H9 (cell line): ENCODE data around the gene MRM1. TPM values are rescaled to one million over a fixed set of nuclear protein-coding genes. Genes with fewer than 3 reads are reported as not detected.

Source experiments
- DNase-seq: peaks from one replicate; pipeline ENCODE4 v3.0.0-alpha.2; 2017
- H2AFZ ChIP-seq: one replicate; pipeline ENCODE4 v1.6.1; 2013; ENCODE audit warnings: mild to moderate bottlenecking, low read length, control low read depth, moderate library complexity
- H2AK5ac ChIP-seq: 2 replicates; pipeline ENCODE4 v1.6.1; 2013; ENCODE audit warnings: low read length, control low read depth, mixed read lengths; ENCODE audit not compliant: insufficient read length
- H2BK120ac ChIP-seq: one replicate; pipeline ENCODE4 v1.6.1; 2013; ENCODE audit warnings: low read depth, mild to moderate bottlenecking, low read length, control low read depth, inconsistent platforms; ENCODE audit not compliant: poor library complexity, severe bottlenecking
- H2BK12ac ChIP-seq: 2 replicates; pipeline ENCODE4 v1.6.1; 2013; ENCODE audit warnings: low read length, control low read depth, mixed read lengths, low read depth; ENCODE audit not compliant: insufficient read length
- H2BK15ac ChIP-seq: 2 replicates; pipeline ENCODE4 v1.6.1; 2013; ENCODE audit warnings: low read depth, low read length, control low read depth
- H2BK20ac ChIP-seq: one replicate; pipeline ENCODE4 v1.6.1; 2013; ENCODE audit warnings: low read depth, mild to moderate bottlenecking, low read length, control low read depth, inconsistent platforms; ENCODE audit not compliant: poor library complexity, severe bottlenecking
- H2BK5ac ChIP-seq: 2 replicates; pipeline ENCODE4 v1.6.1; 2013; ENCODE audit warnings: low read length, control low read depth, mixed read lengths; ENCODE audit not compliant: insufficient read length
- H3K14ac ChIP-seq: 2 replicates; pipeline ENCODE4 v1.6.1; 2013; ENCODE audit warnings: low read length, control low read depth; ENCODE audit not compliant: insufficient read depth
- H3K18ac ChIP-seq: 2 replicates; pipeline ENCODE4 v1.6.1; 2013; ENCODE audit warnings: low read depth, mild to moderate bottlenecking, mixed read lengths, low read length, control low read depth; ENCODE audit not compliant: insufficient read length
- H3K23ac ChIP-seq: 2 replicates; pipeline ENCODE4 v1.6.1; 2013; ENCODE audit warnings: low read length, control low read depth, mixed read lengths, low read depth; ENCODE audit not compliant: insufficient read length
- H3K23me2 ChIP-seq: 2 replicates; pipeline ENCODE4 v1.6.1; 2013; ENCODE audit warnings: low read depth, mild to moderate bottlenecking, mixed read lengths, low read length, control low read depth; ENCODE audit not compliant: insufficient read length, poor library complexity, severe bottlenecking
- H3K27ac ChIP-seq: 2 replicates; pipeline ENCODE4 v1.5.1; 2013; ENCODE audit warnings: low read length, control low read depth, mixed read lengths, low read depth; ENCODE audit not compliant: insufficient read length
- H3K27me3 ChIP-seq: 2 replicates; pipeline ENCODE4 v1.6.1; 2013; ENCODE audit warnings: low read length, control low read depth, inconsistent platforms; ENCODE audit not compliant: insufficient read depth
- H3K4ac ChIP-seq: 2 replicates; pipeline ENCODE4 v1.6.1; 2013; ENCODE audit warnings: low read depth, mild to moderate bottlenecking, control low read depth, inconsistent platforms, low read length, moderate library complexity
- H3K4me1 ChIP-seq: 2 replicates; pipeline ENCODE4 v1.6.1; 2013; ENCODE audit warnings: low read length, control low read depth, inconsistent platforms; ENCODE audit not compliant: insufficient read depth
- H3K4me2 ChIP-seq: 2 replicates; pipeline ENCODE4 v1.6.1; 2013; ENCODE audit warnings: low read length, control low read depth, mixed read lengths; ENCODE audit not compliant: insufficient read length, insufficient read depth
- H3K56ac ChIP-seq: 2 replicates; pipeline ENCODE4 v1.6.1; 2013; ENCODE audit warnings: low read depth, mild to moderate bottlenecking, mixed read lengths, low read length, control low read depth; ENCODE audit not compliant: insufficient read length
- H3K79me1 ChIP-seq: 2 replicates; pipeline ENCODE4 v1.6.1; 2013; ENCODE audit warnings: low read depth, mild to moderate bottlenecking, moderate library complexity, low read length, control low read depth, inconsistent platforms; ENCODE audit not compliant: insufficient read depth, poor library complexity, severe bottlenecking
- H3K79me2 ChIP-seq: 2 replicates; pipeline ENCODE4 v1.6.1; 2013; ENCODE audit warnings: low read length, control low read depth, inconsistent platforms; ENCODE audit not compliant: insufficient read depth
- H3K9ac ChIP-seq: 2 replicates; pipeline ENCODE4 v1.6.1; 2013; ENCODE audit warnings: low read length, control low read depth, mixed read lengths; ENCODE audit not compliant: insufficient read length; ENCODE audit errors: extremely low read depth
- H3K9me3 ChIP-seq: one replicate; pipeline ENCODE4 v1.6.1; 2013; ENCODE audit warnings: low read depth, low read length, inconsistent platforms; ENCODE audit not compliant: control insufficient read depth
- H3T11ph ChIP-seq: one replicate; pipeline ENCODE4 v1.6.1; 2013; ENCODE audit warnings: mild to moderate bottlenecking, low read length, control low read depth, inconsistent platforms
- H4K20me1 ChIP-seq: one replicate; pipeline ENCODE4 v1.6.1; 2013; ENCODE audit not compliant: control insufficient read depth, insufficient read length, insufficient read depth
- H4K5ac ChIP-seq: 2 replicates; pipeline ENCODE4 v1.6.1; 2013; ENCODE audit warnings: low read depth, mild to moderate bottlenecking, mixed read lengths, low read length, control low read depth; ENCODE audit not compliant: insufficient read length
- H4K8ac ChIP-seq: replicated peaks from 2 replicates; pipeline ENCODE4 v1.6.1; 2013; ENCODE audit warnings: low read length, control low read depth, mixed read lengths, low read depth; ENCODE audit not compliant: insufficient read length
- H4K91ac ChIP-seq: 2 replicates; pipeline ENCODE4 v1.6.1; 2013; ENCODE audit warnings: low read depth, mild to moderate bottlenecking, moderate library complexity, mixed read lengths, low read length, control low read depth; ENCODE audit not compliant: insufficient read length
- H3K27ac Mint-ChIP-seq, 3 experiments: 2 replicates in 2 of 3; 3 replicates in 1 of 3; pipeline ENCODE4 v1.8.0; 2020 to 2021; ENCODE audit warnings: mixed read lengths in 3 of 3, mild to moderate bottlenecking in 1 of 3, moderate library complexity in 1 of 3
- H3K27me3 Mint-ChIP-seq: 2 replicates; pipeline ENCODE4 v1.8.0; 2021; ENCODE audit warnings: low read depth, mild to moderate bottlenecking, moderate library complexity, mixed read lengths
- H3K36me3 Mint-ChIP-seq, 3 experiments: 2 replicates in 2 of 3; 3 replicates in 1 of 3; pipeline ENCODE4 v1.8.0; 2020 to 2021; ENCODE audit warnings: low read depth in 3 of 3, mixed read lengths in 3 of 3; ENCODE audit not compliant: insufficient read depth in 1 of 3
- H3K4me1 Mint-ChIP-seq, 2 experiments: 2 replicates each; pipeline ENCODE4 v1.8.0; 2020; ENCODE audit warnings: mixed read lengths in 2 of 2
- H3K4me3 Mint-ChIP-seq, 2 experiments: 2 replicates in 1 of 2; 3 replicates in 1 of 2; pipeline ENCODE4 v1.8.0; 2020 to 2021; ENCODE audit warnings: mild to moderate bottlenecking in 2 of 2, mixed read lengths in 2 of 2, moderate library complexity in 1 of 2
- H3K9me3 Mint-ChIP-seq, 2 experiments: 2 replicates in 1 of 2; 3 replicates in 1 of 2; pipeline ENCODE4 v1.8.0; 2020; ENCODE audit warnings: mild to moderate bottlenecking in 2 of 2, mixed read lengths in 2 of 2, moderate library complexity in 1 of 2
- CTCF ChIP-seq: fragments of 200-600 bp; sonication (generic); conservative IDR thresholded peaks from 3 replicates; pipeline ENCODE4 v1.8.0; 2021; ENCODE audit warnings: antibody characterized with exemption, mild to moderate bottlenecking
- WGBS: extraction: QIAGEN DNeasy Blood & Tissue Kit; methylation state at CpG from one replicate; pipeline ENCODE4 v1.1.7; 2013; ENCODE audit warnings: missing lambda C conversion rate, low lambda C conversion rate, mixed read lengths; ENCODE audit not compliant: insufficient read length; ENCODE audit errors: extremely low coverage; 5-methylcytosine and 5-hydroxymethylcytosine counted together
- long read RNA-seq: library from polyadenylated mRNA; unstranded; transcript quantifications from one replicate; pipeline ENCODE4 v2.0.0, GENCODE V29; 2020
- total RNA-seq: library from RNA; stranded (reverse); gene quantifications from 2 replicates; pipeline ENCODE4 v1.2.1, GENCODE V29; 2021

The MRM1 gene
- 10.3 and 11.6 TPM in 2 replicates for total RNA-seq
- long read RNA-seq, transcript MRM1-204 (5 exons, 1,857 nt) = major isoform, 17 of 33 reads
- long read RNA-seq, partial matches to known transcripts = 4 of 33 reads
- long read RNA-seq, other reads (novel, unspliced or antisense) = 12 of 33 reads

- peak; percentile 97 for DNase-seq
- H3K23me2 ChIP-seq = peaks cover 19% of the 10 kb centered on the region
- H2BK15ac ChIP-seq = no peak within 1 kb of the TSS
- no peaks in the 10 kb centered on the region for H3K79me1 ChIP-seq
- H2BK20ac ChIP-seq = no peak within 1 kb of the TSS
- no peaks in the 10 kb centered on the region; the same call in 1 of the 2 replicates for H3K79me2 ChIP-seq
- 0 out of 3 replicates have a peak, but pooled peaks have one; percentile 9 for TF ChIP-seq CTCF
- H3K18ac ChIP-seq = no peak within 1 kb of the TSS
- H3K14ac ChIP-seq = peak within 1 kb of the TSS; percentile 48; the same call in 1 of the 2 replicates
- H2AK5ac ChIP-seq = no peak within 1 kb of the TSS
- no peak within 1 kb of the TSS for H2BK120ac ChIP-seq
- peak within 1 kb of the TSS; percentile 94 for H3K4me2 ChIP-seq
- no peak within 1 kb of the TSS for H4K91ac ChIP-seq
- Mint-ChIP-seq H3K27me3 (no peaks in the 10 kb centered on the region; the same call in 1 of the 2 replicates), H3K4me1 (peaks cover 26 to 31% of the 10 kb centered on the region in 2 experiments), H3K4me3 (peak within 1 kb of the TSS; percentile 84 to 91), H3K36me3 (peaks cover 2 to 34% (median 24%) of the 10 kb centered on the region in 3 experiments; a peak in 5 of 7 replicates), H3K27ac (peak within 1 kb of the TSS; percentile 25 to 96 (median 95)), H3K9me3 (no peaks in the 10 kb centered on the region)
- H2BK12ac ChIP-seq = no peak within 1 kb of the TSS
- H3K27me3 ChIP-seq = no peaks in the 10 kb centered on the region
- no peak within 1 kb of the TSS for H3T11ph ChIP-seq
- H2AFZ ChIP-seq = no peak within 1 kb of the TSS
- H3K27ac ChIP-seq = no peak within 1 kb of the TSS
- no peak within 1 kb of the TSS for H2BK5ac ChIP-seq
- no peak within 1 kb of the TSS for H3K4ac ChIP-seq
- no peaks in the 10 kb centered on the region for H4K20me1 ChIP-seq
- no peaks in the 10 kb centered on the region for H3K4me1 ChIP-seq
- no CpG with 5 or more reads among the region's 60 CpGs for WGBS
- H4K8ac ChIP-seq = no peak within 1 kb of the TSS
- H3K23ac ChIP-seq = no peak within 1 kb of the TSS
- H3K56ac ChIP-seq = no peak within 1 kb of the TSS
- no peak within 1 kb of the TSS for H4K5ac ChIP-seq
- H3K9ac ChIP-seq = peak within 1 kb of the TSS; percentile 47
- no peaks in the 10 kb centered on the region for H3K9me3 ChIP-seq
Measured at GRCh38 chr17:36601303-36602029, at the start of gene MRM1. Gene MRM1, plus strand, starts transcription at chr17:36601583. Its CDS starts 228 bp downstream, at chr17:36601811.
